NT2/D1 (cell line): ENCODE results near the gene GRAMD4.
A peak's percentile ranks its signal among the peaks of the same experiment; 100 is the strongest.

Experiments used
- DNase-seq: peaks from one replicate; pipeline ENCODE4 v3.0.0-alpha.2; 2011; ENCODE audit warnings: low read depth, low spot score
- H3K27me3 ChIP-seq: 2 replicates; pipeline ENCODE4 v1.6.0; 2011; ENCODE audit warnings: mild to moderate bottlenecking; ENCODE audit not compliant: insufficient read length, insufficient read depth
- H3K36me3 ChIP-seq: 2 replicates; pipeline ENCODE4 v1.6.1; 2011; ENCODE audit warnings: mild to moderate bottlenecking, low read length, mixed read lengths; ENCODE audit not compliant: insufficient read depth, insufficient read length
- H3K4me1 ChIP-seq: 2 replicates; pipeline ENCODE4 v1.5.1; 2011; ENCODE audit not compliant: insufficient read depth, insufficient read length
- H3K4me3 ChIP-seq: 2 replicates; pipeline ENCODE4 v1.5.1; 2011; ENCODE audit warnings: low read depth; ENCODE audit not compliant: insufficient read length
- H3K9ac ChIP-seq: 2 replicates; pipeline ENCODE4 v1.6.0; 2011; ENCODE audit warnings: low read depth; ENCODE audit not compliant: insufficient read length
- H3K9me3 ChIP-seq: 2 replicates; pipeline ENCODE4 v1.5.1; 2011; ENCODE audit warnings: mild to moderate bottlenecking, low read length; ENCODE audit not compliant: insufficient read depth
- SUZ12 ChIP-seq: IDR thresholded peaks from 2 replicates; pipeline ENCODE4 v1.6.1; 2011; ENCODE audit not compliant: insufficient read length, insufficient read depth; ENCODE audit errors: extremely low read depth
- YY1 ChIP-seq: IDR thresholded peaks from 2 replicates; pipeline ENCODE4 v1.6.1; 2011; ENCODE audit not compliant: insufficient read length, insufficient read depth
- ZNF274 ChIP-seq: IDR thresholded peaks from 2 replicates; pipeline ENCODE4 v1.6.1; 2011; ENCODE audit warnings: mild to moderate bottlenecking, low read depth, low read length

GRAMD4 gene

DNA sequence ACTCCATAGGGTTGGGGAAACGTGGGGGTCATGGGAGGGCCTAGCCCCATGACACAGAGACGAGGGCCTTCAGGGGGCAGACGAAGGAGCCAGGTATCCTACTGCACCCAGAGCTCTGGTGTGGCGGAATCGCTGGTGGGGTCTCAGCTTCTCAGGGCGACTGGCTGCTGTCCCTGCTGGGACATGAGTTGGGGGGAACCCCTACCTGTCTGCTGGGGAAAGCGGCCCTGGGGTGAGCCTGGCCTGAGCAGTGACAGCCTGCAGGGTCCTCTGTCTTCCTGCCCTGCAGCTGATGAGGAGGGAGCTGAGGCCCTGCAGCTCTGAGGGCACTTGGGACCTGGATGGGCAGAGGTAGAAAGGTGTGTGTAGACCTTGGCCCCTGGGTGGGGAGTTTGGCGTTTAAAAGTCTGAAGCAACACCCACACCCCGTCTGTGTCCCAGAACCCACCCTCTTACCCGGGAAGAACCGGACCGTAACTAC lies 33.6 kb upstream of the GRAMD4 start:
- no peak overlapping the region for H3K4me3 ChIP-seq
- peaks cover 32% of the 10 kb centered on the region for H3K4me1 ChIP-seq
- H3K36me3 ChIP-seq: no peaks in the 10 kb centered on the region
- H3K27me3 ChIP-seq: peaks cover 9% of the 10 kb centered on the region
- TF ChIP-seq ZNF274 (no peak), SUZ12 (no peak), YY1 (no peak)
- no peak for DNase-seq
- H3K9me3 ChIP-seq: no peaks in the 10 kb centered on the region
- no peak overlapping the region for H3K9ac ChIP-seq

DNA sequence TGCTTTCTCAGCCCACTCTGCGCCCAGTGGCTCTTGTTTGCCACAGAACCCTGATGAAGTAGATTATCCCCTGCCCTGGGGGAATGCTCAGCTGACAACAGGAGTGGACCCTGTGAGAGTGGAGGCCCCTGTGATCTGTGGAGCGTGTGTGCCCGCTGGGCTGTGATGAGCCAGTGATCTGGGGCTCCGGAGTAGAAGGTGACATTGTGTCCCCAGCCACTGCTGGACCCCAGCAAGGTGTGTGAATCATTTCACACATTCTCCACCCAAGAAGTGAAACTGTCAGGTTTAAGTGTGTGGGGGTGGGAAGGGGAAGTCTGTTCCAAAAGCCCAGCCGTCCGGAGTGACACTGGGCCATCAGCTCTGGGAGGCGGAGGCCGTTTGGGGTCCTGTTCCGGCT lies 33.1 kb upstream of the GRAMD4 start:
- Histone ChIP-seq H3K36me3 (no peaks in the 10 kb centered on the region), H3K27me3 (peaks cover 9% of the 10 kb centered on the region), H3K9ac (no peak overlapping the region), H3K4me1 (peaks cover 30% of the 10 kb centered on the region), H3K4me3 (no peak overlapping the region), H3K9me3 (no peaks in the 10 kb centered on the region)
- TF ChIP-seq SUZ12 (no peak), YY1 (no peak), ZNF274 (no peak)
- DNase-seq: no peak

DNA sequence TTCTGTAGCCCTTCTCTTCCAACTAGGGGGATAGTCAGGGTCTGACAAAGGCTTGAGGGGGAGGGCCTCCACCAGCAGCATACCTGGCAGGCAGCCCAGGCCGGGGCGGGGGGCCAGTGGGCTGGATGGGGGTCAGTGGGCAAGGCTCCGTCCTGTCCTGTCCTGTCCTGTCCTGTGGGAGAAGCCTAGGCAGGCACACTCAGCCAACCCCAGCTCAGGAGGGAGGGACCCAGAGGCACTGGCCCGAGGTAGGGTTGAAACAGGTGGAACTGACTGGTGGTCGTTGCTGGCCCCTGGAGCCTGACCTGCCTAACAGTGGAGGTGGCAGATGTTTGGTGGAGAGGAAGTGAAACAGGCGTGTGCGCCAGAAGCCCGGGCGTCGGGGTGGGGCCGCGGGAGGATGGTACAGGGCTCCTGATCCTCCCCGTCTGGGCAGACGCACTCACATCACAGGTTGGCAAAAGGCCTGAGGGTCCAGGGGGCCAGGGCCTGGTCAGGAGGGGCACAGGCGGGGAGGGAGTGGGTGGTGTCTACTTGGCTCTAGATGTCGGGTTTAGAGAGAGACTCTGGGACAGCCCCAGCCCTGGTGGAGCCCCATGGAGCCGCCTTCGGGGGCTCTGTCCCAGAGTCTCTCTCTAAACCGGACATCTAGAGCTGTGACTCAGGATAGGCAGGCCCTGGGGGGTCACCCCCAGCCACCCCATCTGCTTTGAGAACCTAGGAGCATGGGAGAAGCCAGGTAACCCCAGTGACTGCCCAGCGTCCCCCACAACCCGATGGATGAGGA lies 32.5 kb upstream of the GRAMD4 start:
- H3K9ac ChIP-seq: no peak overlapping the region
- H3K27me3 ChIP-seq: peaks cover 9% of the 10 kb centered on the region
- no peak for DNase-seq
- H3K4me1 ChIP-seq: peaks cover 29% of the 10 kb centered on the region
- no peaks in the 10 kb centered on the region for H3K36me3 ChIP-seq
- H3K4me3 ChIP-seq: no peak overlapping the region
- no peaks in the 10 kb centered on the region for H3K9me3 ChIP-seq
- TF ChIP-seq ZNF274 (no peak), YY1 (no peak), SUZ12 (no peak)

- no peak overlapping the region for H3K9ac ChIP-seq
- TF ChIP-seq ZNF274 (no peak), YY1 (no peak), SUZ12 (no peak)
- H3K9me3 ChIP-seq: no peaks in the 10 kb centered on the region
- H3K27me3 ChIP-seq: peaks cover 9% of the 10 kb centered on the region
- DNase-seq: no peak
- H3K36me3 ChIP-seq: no peaks in the 10 kb centered on the region
- H3K4me3 ChIP-seq: no peak overlapping the region
- peaks cover 29% of the 10 kb centered on the region for H3K4me1 ChIP-seq
These were observed 31.7 kb upstream of the GRAMD4 start for GRCh38 chr22:46588279-46589140.

DNA sequence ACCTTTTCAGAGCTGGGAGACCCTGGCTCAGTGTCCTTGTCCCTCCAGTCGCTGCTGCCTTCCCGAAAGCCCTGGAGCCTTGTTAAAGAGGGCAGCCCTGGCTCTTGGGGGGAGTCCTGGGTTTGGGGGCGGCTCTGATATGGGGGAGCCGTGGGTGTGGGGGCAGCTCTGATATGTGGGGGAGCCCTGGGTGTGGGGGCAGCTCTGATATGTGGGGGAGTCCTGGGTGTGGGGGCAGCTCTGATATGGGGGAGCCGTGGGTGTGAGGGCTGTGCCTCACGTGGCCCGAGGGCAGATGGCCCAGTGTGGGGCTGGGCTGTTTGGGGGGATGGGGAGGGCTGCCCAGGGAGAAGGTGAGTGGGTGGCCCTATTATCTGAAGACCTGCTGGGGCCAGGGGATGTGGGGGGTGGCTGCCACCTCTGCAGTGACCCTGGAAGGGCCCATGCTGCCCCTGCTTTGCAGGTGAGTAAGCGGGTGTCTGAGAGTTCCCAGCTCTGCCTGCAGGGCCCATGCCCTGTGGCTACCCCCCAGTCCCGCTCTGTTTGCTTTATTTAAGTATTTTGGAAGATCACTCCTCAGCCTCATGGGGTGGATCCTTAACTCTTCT lies 30.9 kb upstream of the GRAMD4 start:
- H3K9me3 ChIP-seq: no peaks in the 10 kb centered on the region
- no peaks in the 10 kb centered on the region for H3K36me3 ChIP-seq
- H3K4me1 ChIP-seq: peaks cover 26% of the 10 kb centered on the region
- no peak for DNase-seq
- no peak overlapping the region for H3K4me3 ChIP-seq
- H3K9ac ChIP-seq: peak overlapping the region; percentile 21
- TF ChIP-seq YY1 (no peak), SUZ12 (no peak), ZNF274 (no peak)
- H3K27me3 ChIP-seq: peaks cover 3% of the 10 kb centered on the region

GRCh38 chr22:46589871-46590271 lies 30.3 kb upstream of the GRAMD4 start:
- Histone ChIP-seq H3K4me1 (peaks cover 25% of the 10 kb centered on the region), H3K9me3 (no peaks in the 10 kb centered on the region), H3K9ac (peak overlapping the region; percentile 21), H3K36me3 (no peaks in the 10 kb centered on the region), H3K27me3 (peaks cover 3% of the 10 kb centered on the region), H3K4me3 (no peak overlapping the region)
- TF ChIP-seq YY1: no peak
- TF ChIP-seq ZNF274: no peak
- TF ChIP-seq SUZ12: no peak
- no peak for DNase-seq

DNA sequence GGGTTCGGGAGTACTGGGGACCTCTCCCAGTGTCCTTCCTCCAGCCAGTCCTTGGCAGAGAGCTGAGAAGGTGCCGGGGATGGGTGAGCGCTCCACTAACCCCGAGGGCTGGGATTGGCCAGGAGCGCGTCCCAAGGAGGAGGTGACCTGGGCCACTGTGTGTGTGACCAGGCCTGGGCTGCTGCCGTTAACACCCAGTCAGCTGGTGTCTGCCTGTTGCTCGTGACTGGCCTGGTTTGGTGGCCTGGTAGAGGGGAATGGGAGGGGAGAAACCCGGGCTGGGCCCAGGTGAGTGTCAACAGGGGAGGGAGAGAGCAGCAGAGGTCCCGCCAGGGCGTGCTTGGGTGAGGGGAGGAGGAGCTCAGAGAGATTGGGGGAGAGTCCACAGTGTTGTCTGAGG lies 29.9 kb upstream of the GRAMD4 start:
- H3K4me3 ChIP-seq: no peak overlapping the region
- H3K9me3 ChIP-seq: no peaks in the 10 kb centered on the region
- peaks cover 2% of the 10 kb centered on the region for H3K27me3 ChIP-seq
- peak overlapping the region; percentile 42 for H3K9ac ChIP-seq
- peaks cover 25% of the 10 kb centered on the region for H3K4me1 ChIP-seq
- no peak for TF ChIP-seq YY1
- no peak for TF ChIP-seq SUZ12
- no peaks in the 10 kb centered on the region for H3K36me3 ChIP-seq
- no peak for DNase-seq
